Activated T-helper 2 cell treated with anti-CD3 and anti-CD28 coated beads, Interferon-gamma antibody, Interleukin-2, Interleukin-4, amounts not matched to agents 10 μg/mL and 5 μg/mL and 100 μg/mL, durations not matched to agents 14 hours and 24 hours and 36 hours (primary cell): Measurements from ENCODE around the gene FSTL1. TPM values are rescaled to one million over a fixed set of nuclear protein-coding genes. Genes with fewer than 3 reads are reported as not detected.
A peak's percentile ranks its signal among the peaks of the same experiment; 100 is the strongest.
"Not testable (repeated sequence)": the region's sequence is repeated elsewhere in the genome, so short reads cannot be mapped to it uniquely, and the experiment has no call there.

Experiments used
- DNase-seq: peaks from one replicate; pipeline ENCODE4 v3.0.0; 2021; ENCODE audit warnings: low spot score
- H3K27ac Mint-ChIP-seq: one replicate; pipeline ENCODE4 v1.8.0; 2021; ENCODE audit warnings: mixed read lengths
- H3K27me3 Mint-ChIP-seq: one replicate; pipeline ENCODE4 v1.8.0; 2021; ENCODE audit warnings: low read depth, mixed read lengths
- H3K36me3 Mint-ChIP-seq: one replicate; pipeline ENCODE4 v1.8.0; 2021; ENCODE audit warnings: low read depth, mixed read lengths
- H3K4me1 Mint-ChIP-seq: one replicate; pipeline ENCODE4 v1.8.0; 2021; ENCODE audit warnings: low read depth, mixed read lengths
- H3K4me3 Mint-ChIP-seq: one replicate; pipeline ENCODE4 v1.8.0; 2021; ENCODE audit warnings: low read depth, mild to moderate bottlenecking, moderate library complexity, mixed read lengths
- H3K9me3 Mint-ChIP-seq: one replicate; pipeline ENCODE4 v1.8.0; 2021; ENCODE audit warnings: mixed read lengths
- intact Hi-C: fragments of 100-400 bp; cut with micrococcal nuclease; formaldehyde crosslinking; loops from one replicate; pipeline ENCODE4 v1.15.1; 2023
- total RNA-seq: library from RNA; stranded (reverse); gene quantifications from 2 replicates; pipeline ENCODE4 v1.2.3, GENCODE V29; 2022

FSTL1 gene
- total RNA-seq, 1 donor from 2014 or later: 0.16 TPM

DNA sequence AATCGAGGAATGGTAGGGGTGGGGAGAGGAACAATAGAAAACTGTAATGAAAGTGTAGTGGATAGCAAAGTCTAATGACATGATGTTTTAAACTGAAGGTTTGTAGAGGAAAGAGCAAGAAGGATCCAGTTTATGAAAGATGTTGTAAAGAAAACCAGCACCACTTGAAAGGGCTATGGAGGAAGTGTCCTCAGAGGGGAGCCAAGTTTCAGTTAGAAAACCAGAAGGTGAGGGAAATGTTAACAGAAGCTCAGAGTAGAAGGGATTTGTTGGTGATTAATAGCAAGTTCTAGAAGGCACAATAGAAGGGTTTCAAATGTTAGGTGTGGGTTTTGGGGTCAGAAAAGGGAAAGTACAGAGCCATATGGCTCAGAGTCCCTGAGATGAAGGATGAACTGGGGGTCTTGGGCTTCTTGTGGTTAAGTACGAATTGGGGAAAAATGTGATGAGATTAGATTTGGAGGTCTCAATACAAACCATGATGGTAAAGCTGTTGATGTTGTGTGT, 67.8 kb downstream of the FSTL1 start:
- no peak for DNase-seq
- H3K27ac Mint-ChIP-seq: no peak overlapping the region
- no peaks in the 10 kb centered on the region for H3K27me3 Mint-ChIP-seq
- H3K36me3 Mint-ChIP-seq: no peaks in the 10 kb centered on the region
- no peaks in the 10 kb centered on the region for H3K9me3 Mint-ChIP-seq
- H3K4me1 Mint-ChIP-seq: no peaks in the 10 kb centered on the region
- intact Hi-C loops: no loop called here
- no peak overlapping the region for H3K4me3 Mint-ChIP-seq

DNA sequence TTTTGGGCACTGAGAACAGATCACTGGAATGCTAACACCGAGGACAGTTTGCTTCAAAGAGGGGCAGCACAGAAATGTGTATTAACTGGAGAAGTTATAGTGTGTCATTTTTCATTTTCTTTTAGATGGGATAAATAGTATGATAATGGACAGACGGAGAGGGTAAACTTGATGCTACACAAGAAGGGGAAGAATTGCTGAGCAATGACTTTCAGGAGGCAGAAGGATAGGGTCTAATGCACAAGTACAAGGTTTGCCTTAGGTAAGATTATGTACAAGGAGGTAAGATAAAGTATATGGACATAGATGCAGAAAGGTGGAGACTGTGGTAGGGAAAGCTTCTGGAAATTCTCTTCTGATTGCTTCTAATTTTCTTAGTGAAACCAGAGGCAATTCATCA, 69.3 kb downstream of the FSTL1 start:
- Mint-ChIP-seq H3K36me3 (no peaks in the 10 kb centered on the region), H3K27ac (no peak overlapping the region), H3K27me3 (no peaks in the 10 kb centered on the region), H3K4me3 (no peak overlapping the region), H3K9me3 (no peaks in the 10 kb centered on the region), H3K4me1 (no peaks in the 10 kb centered on the region)
- intact Hi-C loops: no loop called here
- no peak for DNase-seq

- H3K9me3 Mint-ChIP-seq, H3K4me1 Mint-ChIP-seq, DNase-seq, H3K27ac Mint-ChIP-seq, H3K27me3 Mint-ChIP-seq, H3K4me3 Mint-ChIP-seq, H3K36me3 Mint-ChIP-seq: not testable (repeated sequence)
- intact Hi-C loops: loop anchor here (10.0 kb wide), 1 partner anchor 63 kb away; no protein-coding TSS in a partner anchor
Observed at GRCh38 chr3:120377948-120378347, 72.8 kb downstream of the FSTL1 start.

DNA sequence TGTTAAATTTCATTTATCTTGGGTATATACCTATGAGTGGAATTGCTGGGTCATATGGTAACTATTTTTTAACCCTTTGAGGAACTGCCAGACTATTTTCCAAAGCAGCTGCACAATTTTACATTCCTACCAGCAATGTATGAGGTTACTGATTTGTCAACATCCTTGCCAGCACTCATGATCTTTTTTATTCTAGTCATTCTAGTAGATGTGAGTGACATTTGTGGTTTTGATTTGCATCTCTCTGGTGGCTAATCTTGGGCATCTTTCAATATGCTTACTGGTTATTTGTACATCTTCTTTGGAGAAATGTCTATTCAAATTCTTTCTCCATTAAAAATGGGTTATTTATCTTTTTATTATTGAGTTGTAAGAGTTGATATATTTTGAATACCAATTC, 80.3 kb downstream of the FSTL1 start:
- no peak overlapping the region for H3K27ac Mint-ChIP-seq
- H3K36me3 Mint-ChIP-seq: no peaks in the 10 kb centered on the region
- intact Hi-C loops: loop anchor here (10.0 kb wide), 1 partner anchor 56 kb away; no protein-coding TSS in a partner anchor
- peaks cover 50% of the 10 kb centered on the region for H3K27me3 Mint-ChIP-seq
- peaks cover 6% of the 10 kb centered on the region for H3K4me1 Mint-ChIP-seq
- DNase-seq: no peak
- no peaks in the 10 kb centered on the region for H3K9me3 Mint-ChIP-seq
- H3K4me3 Mint-ChIP-seq: no peak overlapping the region

DNA sequence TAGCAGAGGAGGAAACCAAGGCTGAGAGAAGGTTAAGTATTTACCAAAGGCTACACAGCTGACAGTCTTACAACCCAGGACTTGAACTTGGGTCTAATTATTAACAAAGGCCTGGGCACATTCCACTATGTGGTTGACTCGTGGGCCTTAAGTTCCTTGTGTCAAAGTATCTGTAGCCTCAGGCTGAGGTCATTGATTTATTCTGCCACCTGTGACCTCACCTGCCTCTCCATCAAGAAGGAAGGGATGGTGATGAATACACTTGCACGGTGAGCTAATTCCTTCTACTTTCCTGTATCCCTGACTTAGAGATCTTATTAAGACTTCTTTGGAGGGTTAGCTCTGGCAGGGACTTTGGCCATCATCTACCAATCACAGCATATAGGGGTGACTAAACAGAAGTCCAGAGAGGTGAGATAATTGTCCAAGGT, 81.7 kb downstream of the FSTL1 start:
- DNase-seq: no peak
- no peaks in the 10 kb centered on the region for H3K9me3 Mint-ChIP-seq
- no peaks in the 10 kb centered on the region for H3K36me3 Mint-ChIP-seq
- peaks cover 62% of the 10 kb centered on the region for H3K27me3 Mint-ChIP-seq
- intact Hi-C loops: no loop called here
- no peak overlapping the region for H3K4me3 Mint-ChIP-seq
- peaks cover 6% of the 10 kb centered on the region for H3K4me1 Mint-ChIP-seq
- H3K27ac Mint-ChIP-seq: no peak overlapping the region

GRCh38 chr3:120368172-120368571, 82.6 kb downstream of the FSTL1 start:
- H3K4me3 Mint-ChIP-seq: no peak overlapping the region
- no peak for DNase-seq
- no peaks in the 10 kb centered on the region for H3K36me3 Mint-ChIP-seq
- no peak overlapping the region for H3K27ac Mint-ChIP-seq
- H3K4me1 Mint-ChIP-seq: peaks cover 6% of the 10 kb centered on the region
- peaks cover 67% of the 10 kb centered on the region for H3K27me3 Mint-ChIP-seq
- intact Hi-C loops: no loop called here
- H3K9me3 Mint-ChIP-seq: no peaks in the 10 kb centered on the region

DNA sequence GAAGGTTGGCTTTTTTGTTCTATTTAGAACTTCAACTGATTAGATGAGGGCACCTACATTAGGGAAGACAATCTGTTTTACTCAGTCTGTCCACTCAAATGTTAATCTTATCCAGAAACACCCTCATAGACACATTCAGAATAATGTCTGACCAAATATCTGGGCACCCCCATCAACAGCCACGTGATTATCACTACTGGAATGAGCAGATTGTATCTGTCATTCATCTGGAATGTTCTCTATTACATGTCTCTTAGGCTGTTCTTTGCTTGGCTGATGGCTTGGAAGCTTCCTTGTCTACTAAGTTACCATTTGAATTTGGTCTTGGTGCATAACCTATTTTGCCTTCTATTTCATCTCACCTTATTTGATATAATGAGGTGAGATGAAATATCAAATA, 86.0 kb downstream of the FSTL1 start:
- Mint-ChIP-seq H3K9me3 (no peaks in the 10 kb centered on the region), H3K36me3 (no peaks in the 10 kb centered on the region), H3K4me1 (no peaks in the 10 kb centered on the region), H3K27me3 (peaks cover 62% of the 10 kb centered on the region), H3K4me3 (no peak overlapping the region), H3K27ac (no peak overlapping the region)
- DNase-seq: no peak
- intact Hi-C loops: no loop called here

- intact Hi-C loops: no loop called here
- Mint-ChIP-seq H3K4me1 (no peaks in the 10 kb centered on the region), H3K9me3 (no peaks in the 10 kb centered on the region), H3K27ac (no peak overlapping the region), H3K36me3 (no peaks in the 10 kb centered on the region), H3K4me3 (no peak overlapping the region), H3K27me3 (peaks cover 60% of the 10 kb centered on the region)
- no peak for DNase-seq
Observed at GRCh38 chr3:120364101-120364500, 86.7 kb downstream of the FSTL1 start.

DNA sequence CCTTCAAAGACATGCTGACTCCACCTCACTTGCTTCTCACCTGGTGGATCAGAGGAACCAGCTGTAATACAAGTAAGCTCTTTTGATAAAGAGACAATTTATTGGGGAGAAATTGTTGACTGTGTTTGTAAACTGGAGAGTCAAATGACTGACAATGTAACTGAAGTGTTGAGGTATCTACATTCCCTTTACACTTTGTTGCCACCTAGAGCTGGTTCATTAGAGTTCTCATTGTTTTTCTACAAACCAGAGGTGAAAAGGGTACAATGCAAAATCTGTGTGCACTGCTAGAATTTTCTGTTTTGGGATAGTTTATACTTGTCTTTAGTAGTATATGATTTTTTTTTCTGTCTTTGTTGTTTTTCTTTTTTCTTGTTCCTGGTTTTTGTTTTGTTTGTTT, 93.0 kb downstream of the FSTL1 start:
- Mint-ChIP-seq H3K27ac (no peak overlapping the region), H3K9me3 (no peaks in the 10 kb centered on the region), H3K36me3 (no peaks in the 10 kb centered on the region), H3K4me1 (no peaks in the 10 kb centered on the region), H3K4me3 (no peak overlapping the region), H3K27me3 (peaks cover 57% of the 10 kb centered on the region)
- no peak for DNase-seq
- intact Hi-C loops: loop anchor here (2.0 kb wide), 1 partner anchor 113 kb away; no protein-coding TSS in a partner anchor

- H3K4me1 Mint-ChIP-seq: no peaks in the 10 kb centered on the region
- no peaks in the 10 kb centered on the region for H3K9me3 Mint-ChIP-seq
- intact Hi-C loops: no loop called here
- peaks cover 55% of the 10 kb centered on the region for H3K27me3 Mint-ChIP-seq
- H3K27ac Mint-ChIP-seq: no peak overlapping the region
- DNase-seq: no peak
- H3K4me3 Mint-ChIP-seq: no peak overlapping the region
- no peaks in the 10 kb centered on the region for H3K36me3 Mint-ChIP-seq
Observed at GRCh38 chr3:120355486-120355885, 95.3 kb downstream of the FSTL1 start.

- intact Hi-C loops: no loop called here
- Mint-ChIP-seq H3K4me3 (no peak overlapping the region), H3K27ac (no peak overlapping the region), H3K27me3 (peaks cover 59% of the 10 kb centered on the region), H3K36me3 (no peaks in the 10 kb centered on the region), H3K4me1 (peaks cover 5% of the 10 kb centered on the region), H3K9me3 (no peaks in the 10 kb centered on the region)
- no peak for DNase-seq
Observed at GRCh38 chr3:120353463-120353862, 97.3 kb downstream of the FSTL1 start.

DNA sequence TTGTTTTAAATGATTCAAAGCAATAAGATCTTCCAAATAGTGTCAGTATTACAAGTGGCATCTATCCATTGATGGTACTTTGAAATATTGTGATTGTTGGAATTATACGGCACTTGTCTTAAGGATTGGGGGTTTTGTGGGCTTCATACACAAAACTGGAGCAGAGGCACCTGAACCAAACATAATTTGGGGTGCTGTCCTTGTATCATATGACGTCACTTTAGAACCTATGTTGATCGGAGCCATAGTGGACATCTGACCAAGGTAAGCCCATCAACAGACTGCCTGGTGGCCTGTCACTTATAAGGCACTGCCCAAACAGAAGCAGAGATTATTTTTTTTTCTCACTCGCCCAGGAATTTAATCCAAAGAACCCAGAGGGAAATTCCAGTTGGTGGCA, 98.8 kb downstream of the FSTL1 start:
- intact Hi-C loops: no loop called here

GRCh38 chr3:120350401-120350941, 100.3 kb downstream of the FSTL1 start:
- Mint-ChIP-seq H3K27ac (no peak overlapping the region), H3K4me3 (peak overlapping the region; percentile 83), H3K36me3 (peaks cover 23% of the 10 kb centered on the region), H3K9me3 (no peaks in the 10 kb centered on the region), H3K4me1 (peaks cover 23% of the 10 kb centered on the region), H3K27me3 (peaks cover 37% of the 10 kb centered on the region)
- no peak for DNase-seq
- intact Hi-C loops: no loop called here

More for the DNA sequence above, 98.8 kb downstream of the FSTL1 start:
- Mint-ChIP-seq H3K9me3 (no peaks in the 10 kb centered on the region), H3K36me3 (peaks cover 8% of the 10 kb centered on the region), H3K27me3 (peaks cover 53% of the 10 kb centered on the region), H3K4me3 (no peak overlapping the region), H3K4me1 (peaks cover 13% of the 10 kb centered on the region), H3K27ac (no peak overlapping the region)
- no peak for DNase-seq

DNA sequence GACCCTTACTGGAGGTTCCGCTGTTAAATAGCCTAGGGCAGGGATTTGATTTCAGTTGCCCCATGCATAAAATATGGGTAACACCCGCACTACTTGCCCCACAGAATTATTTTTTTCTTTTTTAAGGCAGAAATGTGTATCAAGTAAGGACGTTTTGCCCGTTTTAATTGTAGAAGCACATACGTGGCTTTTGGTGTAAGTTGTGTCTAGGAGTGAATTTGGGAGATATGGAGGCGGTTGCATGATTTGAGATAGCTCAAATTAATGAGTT, 101.0 kb downstream of the FSTL1 start:
- H3K27me3 Mint-ChIP-seq: peaks cover 31% of the 10 kb centered on the region
- peak overlapping the region; percentile 67 for H3K27ac Mint-ChIP-seq
- H3K4me1 Mint-ChIP-seq: peaks cover 30% of the 10 kb centered on the region
- H3K4me3 Mint-ChIP-seq: peak overlapping the region; percentile 83
- peaks cover 27% of the 10 kb centered on the region for H3K36me3 Mint-ChIP-seq
- intact Hi-C loops: loop anchor here (1.0 to 5.0 kb wide), 5 partner anchors 67 to 457 kb away; no protein-coding TSS in a partner anchor
- no peaks in the 10 kb centered on the region for H3K9me3 Mint-ChIP-seq
- no peak for DNase-seq
